Coronary artery (tissue), 2 donors: ENCODE measurements around the gene SPINT2.
A peak's percentile ranks its signal among the peaks of the same experiment; 100 is the strongest.

Source experiments
- DNase-seq: peaks from one replicate; pipeline ENCODE4 v3.0.0-alpha.2; 2017; ENCODE audit warnings: low spot score
- H3K27ac ChIP-seq, 2 donors: fragments of 200-600 bp; sonication (generic); one replicate each; pipeline ENCODE4 v1.5.1; 2016 to 2019
- H3K4me3 ChIP-seq: fragments of 200-600 bp; sonication (generic); 2 replicates; pipeline ENCODE4 v1.5.1; 2016; ENCODE audit warnings: mild to moderate bottlenecking, moderate library complexity
- CTCF ChIP-seq: fragments of 200-600 bp; sonication (generic); IDR thresholded peaks from one replicate; pipeline ENCODE4 v1.5.1; 2019; ENCODE audit warnings: antibody characterized with exemption

Gene SPINT2

GRCh38 chr19:38270587-38271167 lies 6.3 kb downstream of the SPINT2 start:
- no peak for TF ChIP-seq CTCF
- no peak for DNase-seq
- peak overlapping the region in 1 of 2 donors; percentile 73 for H3K27ac ChIP-seq
- H3K4me3 ChIP-seq: no peak overlapping the region

DNA sequence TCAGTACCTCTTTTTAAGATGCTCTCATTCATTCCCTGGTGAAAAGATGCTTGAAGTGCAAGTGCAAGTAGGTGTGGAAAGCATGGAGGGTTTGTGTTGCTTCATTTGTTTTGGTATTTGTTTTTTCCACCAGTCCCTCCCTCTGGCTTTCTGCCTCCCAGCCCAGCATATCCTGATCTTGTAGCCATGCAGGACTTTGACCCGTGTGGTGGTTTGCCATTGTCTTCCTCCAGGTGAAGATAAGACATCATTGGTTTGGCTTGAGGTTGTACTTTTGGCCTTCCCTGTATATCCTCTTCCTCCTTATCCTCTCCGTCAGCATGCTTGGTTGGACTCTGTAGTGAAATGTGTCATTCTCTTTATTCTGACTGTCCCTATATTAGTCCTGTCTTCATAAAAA lies 9.1 kb downstream of the SPINT2 start:
- no peak for TF ChIP-seq CTCF
- no peak overlapping the region for H3K4me3 ChIP-seq
- H3K27ac ChIP-seq: peak overlapping the region in 1 of 2 donors; percentile 9
- DNase-seq: no peak

GRCh38 chr19:38274739-38275138 lies 10.4 kb downstream of the SPINT2 start:
- no peak for DNase-seq
- Histone ChIP-seq H3K4me3 (no peak overlapping the region), H3K27ac (peak overlapping the region in 1 of 2 donors; percentile 56)
- no peak for TF ChIP-seq CTCF

- no peak for DNase-seq
- peak overlapping the region; percentile 50 for H3K4me3 ChIP-seq
- TF ChIP-seq CTCF: no peak
- H3K27ac ChIP-seq: peak overlapping the region; percentile 83 to 94
Observed at GRCh38 chr19:38276942-38277517, 12.7 kb downstream of the SPINT2 start.

- TF ChIP-seq CTCF: no peak
- H3K4me3 ChIP-seq: peak overlapping the region; percentile 50
- no peak for DNase-seq
- H3K27ac ChIP-seq: peak overlapping the region; percentile 83 to 94
Observed at GRCh38 chr19:38277549-38277948, 13.2 kb downstream of the SPINT2 start.

- Histone ChIP-seq H3K4me3 (peak overlapping the region; percentile 50), H3K27ac (peak overlapping the region; percentile 83 to 94)
- TF ChIP-seq CTCF: no peak
- DNase-seq: peak; percentile 88
Observed at GRCh38 chr19:38277969-38278680, 13.8 kb downstream of the SPINT2 start.
